ENCODE data around the gene RNF38.
"Not testable (repeated sequence)": the region's sequence is repeated elsewhere in the genome, so short reads cannot be mapped to it uniquely, and the experiment has no call there.

RNF38 gene

DNA sequence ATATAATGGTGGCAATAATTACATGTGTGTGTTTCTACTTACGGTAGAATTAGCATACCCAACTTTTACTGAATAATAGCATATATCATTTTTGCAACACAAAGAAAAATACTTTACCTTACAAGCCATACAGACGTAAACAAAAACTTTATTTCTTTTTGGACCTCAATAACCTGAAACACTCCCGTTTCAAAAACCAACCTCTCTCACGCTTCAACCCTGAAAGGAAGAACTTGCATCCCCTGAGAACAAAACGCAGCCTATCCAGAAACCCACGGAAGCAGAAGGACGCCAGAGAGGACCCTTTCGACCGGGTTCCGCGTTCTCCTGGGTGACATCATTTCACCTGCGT lies at the start of gene RNF38:
RNF38 (minus strand) TSS at position 290 of the 352 bp plus-strand sequence; CDS start at position 129, 161 bp downstream.
- DNase-seq (ENCODE audit: low read depth): no peak

DNA sequence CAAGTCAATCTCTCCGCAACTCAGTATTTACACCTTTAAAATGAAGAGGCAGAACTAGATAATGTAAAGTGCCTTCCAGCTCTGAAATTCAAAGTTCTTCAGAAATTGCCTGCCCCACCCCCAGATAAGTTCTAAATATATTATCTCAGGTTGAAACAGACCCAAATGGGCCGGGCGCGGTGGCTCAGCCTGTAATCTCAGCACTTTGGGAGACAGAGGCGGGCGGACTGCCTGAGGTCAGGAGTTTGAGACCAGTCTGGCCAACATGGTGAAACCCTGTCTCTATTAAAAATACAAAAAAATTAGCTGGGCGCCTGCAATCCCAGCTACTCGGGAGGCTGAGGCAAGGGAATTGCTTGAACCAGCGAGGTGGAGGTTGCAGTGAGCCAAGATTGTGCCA lies 48.5 kb upstream of the RNF38 start:
- not testable (repeated sequence) for DNase-seq (ENCODE audit: low read depth)

DNA sequence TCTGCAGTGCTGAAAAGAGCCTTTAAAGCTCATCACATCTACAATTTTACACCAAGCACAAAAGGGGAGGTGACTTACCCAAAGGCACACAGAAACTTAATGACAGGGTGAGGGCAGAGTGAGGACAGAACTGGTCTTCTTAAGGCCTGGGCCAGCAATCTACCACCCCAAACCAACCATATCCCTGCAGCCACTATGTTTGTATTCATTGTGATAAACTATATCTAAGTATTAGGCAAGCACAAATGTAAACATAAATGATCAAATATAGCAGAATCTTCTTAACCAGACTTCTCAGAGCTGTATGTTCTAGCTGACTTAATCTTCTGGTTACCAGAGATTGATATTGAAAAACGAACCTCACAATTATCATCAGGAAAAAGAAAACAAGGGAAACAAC lies 47.9 kb upstream of the RNF38 start:
- no peak for DNase-seq (ENCODE audit: low read depth)

DNA sequence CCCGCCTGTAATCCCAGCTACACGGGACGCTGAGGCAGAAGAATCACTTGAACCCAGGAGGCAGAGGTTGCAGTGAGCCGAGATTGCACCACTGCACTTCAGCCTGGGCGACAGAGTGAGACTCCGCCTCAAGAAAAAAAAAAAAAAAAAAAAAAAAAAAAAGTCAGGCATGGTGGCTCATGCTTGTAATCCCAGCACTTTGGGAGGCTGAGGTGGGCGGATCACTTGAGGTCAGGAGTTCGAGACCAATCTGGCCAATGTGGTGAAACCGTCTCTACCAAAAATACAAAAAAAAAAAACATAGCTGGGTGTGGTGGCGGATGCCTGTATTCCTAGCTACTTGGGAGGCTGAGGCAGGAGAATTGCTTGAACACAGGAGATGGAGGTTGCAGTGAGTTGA lies 46.6 kb upstream of the RNF38 start:
- DNase-seq (ENCODE audit: low read depth): not testable (repeated sequence)

DNA sequence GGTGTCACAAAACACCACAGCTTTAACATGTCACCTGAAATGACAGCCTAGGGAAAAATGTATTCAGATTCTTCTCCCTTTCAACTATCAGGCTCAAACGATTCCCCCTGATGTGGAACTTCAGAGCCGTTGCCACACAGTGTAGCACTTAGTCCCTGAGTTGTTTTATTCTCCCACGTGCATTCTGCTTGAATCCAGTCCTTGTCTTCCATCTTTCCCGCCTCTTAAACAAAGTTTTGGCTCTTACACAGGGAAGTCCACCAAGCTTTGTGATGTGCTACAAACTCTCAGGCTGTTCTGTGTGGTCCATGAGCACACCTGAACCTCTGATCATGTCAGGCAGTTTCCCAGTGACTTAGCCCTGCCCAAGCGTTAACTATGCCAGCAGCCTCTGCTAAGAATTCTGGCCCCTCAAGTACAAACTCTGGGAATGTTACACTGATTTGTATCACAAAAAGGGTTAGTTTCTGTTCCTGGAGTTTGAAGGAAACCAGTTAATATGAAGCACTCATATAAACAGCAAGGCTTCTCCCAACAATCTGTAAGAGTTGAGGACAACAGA lies 45.8 kb upstream of the RNF38 start:
- DNase-seq (ENCODE audit: low read depth): no peak

DNA sequence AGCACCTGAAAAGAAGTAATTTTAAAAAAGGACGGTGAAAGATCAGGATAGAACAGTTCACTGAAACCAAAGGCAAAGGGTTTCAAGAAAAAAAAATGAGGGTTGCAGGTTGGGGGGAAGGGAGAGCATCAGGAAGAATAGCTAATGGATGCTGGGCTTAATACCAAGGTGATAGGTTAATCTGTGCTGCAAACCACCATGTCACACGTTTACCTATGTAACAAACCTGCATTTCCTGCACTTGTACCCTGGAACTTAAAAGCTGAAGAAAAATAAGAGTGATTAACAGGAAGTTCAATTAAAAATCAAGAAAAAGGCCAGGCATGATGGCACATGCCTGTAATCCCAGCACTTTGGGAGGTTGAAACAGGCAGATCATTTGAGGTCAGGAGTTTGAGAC lies 44.1 kb upstream of the RNF38 start:
- DNase-seq (ENCODE audit: low read depth): no peak

DNA sequence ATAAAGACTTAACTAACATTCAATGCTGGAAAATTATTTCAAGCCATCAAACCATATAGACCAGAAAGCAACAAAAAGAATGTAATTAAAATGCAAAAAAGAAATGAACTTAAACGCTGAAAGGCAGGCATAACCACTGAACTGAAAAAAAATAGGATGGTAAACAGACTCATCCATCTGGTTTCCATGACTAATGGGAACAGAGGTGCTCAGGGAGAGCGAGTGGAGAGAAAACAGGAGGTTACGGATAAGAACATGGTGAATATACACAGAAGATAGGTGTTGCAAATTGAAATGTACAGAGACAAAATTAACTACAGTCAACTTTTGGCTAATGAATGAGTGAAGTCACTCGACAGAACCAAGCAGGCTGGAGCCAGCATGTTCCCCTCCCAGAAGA lies 43.5 kb upstream of the RNF38 start:
- DNase-seq (ENCODE audit: low read depth): no peak

DNA sequence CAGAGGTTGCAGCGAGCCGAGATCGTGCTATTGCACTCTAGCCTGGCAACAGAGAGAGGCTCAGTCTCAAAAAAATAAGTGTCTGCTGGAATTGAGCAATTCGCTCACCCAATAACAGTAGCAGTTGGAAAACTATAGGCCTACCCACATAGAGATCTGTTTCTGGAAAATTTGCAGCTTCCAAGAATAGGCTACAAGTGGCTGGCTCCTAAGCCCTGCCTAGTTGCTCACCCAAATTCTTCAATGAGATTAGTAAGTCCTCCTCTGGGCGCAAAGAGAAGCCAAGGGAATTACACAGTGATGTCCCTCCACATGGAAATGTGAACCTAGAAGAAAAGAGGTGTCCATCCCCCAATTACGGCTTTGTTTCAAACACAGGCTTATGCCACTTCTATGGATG lies 42.6 kb upstream of the RNF38 start:
- DNase-seq (ENCODE audit: low read depth): no peak

DNA sequence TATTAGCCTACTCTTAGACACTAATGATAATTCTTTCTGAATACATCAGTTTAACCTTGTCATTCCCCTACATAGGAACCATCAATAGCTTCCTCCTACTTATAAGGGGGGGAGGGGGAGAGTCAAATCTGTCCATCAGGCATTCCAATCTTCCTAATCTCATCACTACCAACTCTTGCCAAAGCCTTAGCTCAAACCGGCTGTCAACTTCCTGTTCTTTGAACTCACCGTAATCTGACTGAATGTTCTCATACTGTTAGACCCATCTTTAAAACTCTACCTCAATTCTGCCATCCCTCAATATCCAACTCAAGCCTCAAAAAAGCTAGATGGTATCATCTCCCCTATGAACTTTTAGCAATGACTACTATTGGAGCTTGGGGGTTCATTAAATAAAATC lies 41.9 kb upstream of the RNF38 start:
- DNase-seq (ENCODE audit: low read depth): no peak

DNA sequence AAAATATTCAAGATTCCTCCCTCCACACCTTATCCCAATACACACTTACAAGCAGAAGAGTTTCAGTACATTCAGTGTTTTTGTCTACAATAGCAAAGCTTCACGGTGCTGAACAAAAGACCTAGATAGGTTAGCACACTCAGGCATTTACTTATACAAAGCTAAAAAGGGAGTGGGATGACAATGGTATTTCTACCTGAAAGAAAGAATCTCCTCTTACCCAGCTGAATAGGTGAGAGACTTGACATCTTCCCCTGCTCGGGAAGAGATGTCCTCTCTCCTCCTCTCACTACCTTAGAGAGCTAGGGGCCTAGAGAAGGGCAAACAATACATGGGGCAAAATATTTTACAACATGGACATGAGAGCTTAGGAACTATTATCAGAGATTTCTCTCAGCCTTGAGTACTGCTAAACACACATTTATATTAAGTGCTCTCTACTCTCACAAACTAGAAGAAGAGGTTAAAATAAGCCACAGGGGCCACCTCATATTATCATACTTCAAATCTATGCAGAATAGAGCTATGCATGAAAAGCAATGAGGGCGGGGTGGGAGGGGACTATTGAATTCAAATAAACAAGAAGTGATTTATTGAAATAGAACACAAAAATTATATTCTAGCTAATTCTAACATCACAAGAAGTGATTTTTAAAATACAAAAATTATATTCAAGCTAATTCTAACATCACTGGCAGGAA lies 38.6 kb upstream of the RNF38 start:
- DNase-seq (ENCODE audit: low read depth): no peak

DNA sequence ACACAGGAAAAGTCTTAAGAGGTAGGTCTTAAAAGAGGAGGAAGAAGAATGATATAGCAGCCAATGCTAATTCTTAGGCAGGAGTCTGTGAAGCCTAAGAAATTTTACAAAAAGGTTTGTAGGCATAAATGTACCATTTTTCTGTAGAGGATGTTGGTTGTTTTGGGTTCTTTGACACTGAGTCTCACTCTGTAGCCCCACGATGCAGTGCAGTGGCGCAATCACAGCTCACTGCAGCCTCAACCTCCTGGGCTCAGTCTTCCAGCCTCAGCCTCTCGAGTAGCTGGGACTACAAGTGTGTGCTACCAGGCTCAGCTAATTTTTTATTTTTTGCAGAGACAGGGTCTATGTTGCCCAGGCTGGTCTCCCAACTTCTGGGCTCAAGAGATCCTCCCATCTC lies 37.7 kb upstream of the RNF38 start:
- no peak for DNase-seq (ENCODE audit: low read depth)

DNA sequence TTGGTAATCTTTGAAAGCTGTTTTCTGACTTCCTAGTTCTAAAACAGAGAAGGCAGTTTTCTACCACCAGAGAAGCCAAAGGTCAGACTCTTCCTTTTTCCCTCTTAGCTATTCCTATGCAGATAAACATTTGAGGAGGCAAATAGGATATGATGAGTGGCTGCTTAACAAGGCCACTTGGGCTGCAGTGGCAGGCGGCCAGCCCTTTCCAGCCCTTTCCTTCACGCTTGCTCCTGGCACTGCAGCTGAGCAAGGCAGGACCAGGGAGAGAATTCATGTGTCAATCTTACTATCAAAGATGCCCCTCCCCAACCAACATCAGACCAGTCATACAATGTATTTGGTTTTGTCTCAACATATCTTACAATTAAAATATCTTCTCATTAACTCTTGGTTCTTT lies 36.8 kb upstream of the RNF38 start:
- no peak for DNase-seq (ENCODE audit: low read depth)

DNA sequence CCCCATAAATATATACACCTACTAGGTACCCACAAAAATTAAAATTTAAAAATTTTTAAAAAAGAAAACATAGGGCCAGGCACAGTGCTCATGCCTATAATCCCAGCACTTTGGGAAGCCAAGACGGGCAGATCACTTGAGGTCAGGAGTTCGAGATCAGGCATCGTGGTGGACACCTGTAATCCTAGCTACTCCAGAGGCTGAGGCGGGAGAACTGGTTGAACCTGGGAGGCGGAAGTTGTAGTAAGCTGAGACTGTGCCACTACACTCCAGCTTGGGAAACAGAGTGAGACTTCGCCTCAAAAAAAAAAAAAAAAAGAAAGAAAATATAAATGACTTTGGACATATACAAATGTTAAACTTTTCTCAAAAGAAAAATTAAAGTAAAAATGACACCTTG lies 33.3 kb upstream of the RNF38 start:
- no peak for DNase-seq (ENCODE audit: low read depth)

DNA sequence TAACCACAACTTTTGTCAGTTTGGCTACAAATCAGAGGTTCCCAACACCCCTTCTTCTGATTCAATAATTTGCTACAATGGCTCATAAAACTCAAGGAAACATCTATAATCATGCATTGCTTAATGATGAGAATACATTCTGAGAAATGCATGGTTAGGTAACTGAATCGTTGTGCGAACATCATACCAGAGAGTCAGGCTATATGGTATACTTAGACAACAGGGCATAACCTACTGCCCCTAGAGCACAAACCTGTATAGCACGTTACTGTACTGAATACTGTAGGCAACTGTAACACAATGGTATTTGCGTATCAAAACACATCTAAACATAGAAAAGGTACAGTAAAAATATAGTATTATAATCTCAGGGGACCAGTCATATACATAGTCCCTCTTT lies 31.0 kb upstream of the RNF38 start:
- DNase-seq (ENCODE audit: low read depth): no peak

DNA sequence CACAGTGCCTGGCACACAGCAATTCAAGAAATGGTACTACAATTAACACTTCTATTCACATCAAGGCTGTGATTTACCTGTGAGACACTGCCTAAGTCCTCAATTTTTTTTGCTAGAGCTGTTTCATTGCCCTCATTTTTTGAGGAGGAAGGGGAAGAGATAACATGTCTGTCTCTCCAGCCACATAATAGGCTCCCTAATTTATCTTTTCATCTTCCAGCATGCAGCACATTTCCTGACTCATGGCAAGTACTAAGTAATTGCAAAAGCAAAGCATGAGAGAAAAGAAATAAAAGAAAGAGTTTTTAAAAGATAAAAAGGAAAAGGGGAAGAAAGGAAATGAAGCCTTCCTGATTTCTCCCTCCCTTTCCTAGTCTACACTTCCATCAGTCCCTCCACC lies 26.9 kb upstream of the RNF38 start:
- no peak for DNase-seq (ENCODE audit: low read depth)

DNA sequence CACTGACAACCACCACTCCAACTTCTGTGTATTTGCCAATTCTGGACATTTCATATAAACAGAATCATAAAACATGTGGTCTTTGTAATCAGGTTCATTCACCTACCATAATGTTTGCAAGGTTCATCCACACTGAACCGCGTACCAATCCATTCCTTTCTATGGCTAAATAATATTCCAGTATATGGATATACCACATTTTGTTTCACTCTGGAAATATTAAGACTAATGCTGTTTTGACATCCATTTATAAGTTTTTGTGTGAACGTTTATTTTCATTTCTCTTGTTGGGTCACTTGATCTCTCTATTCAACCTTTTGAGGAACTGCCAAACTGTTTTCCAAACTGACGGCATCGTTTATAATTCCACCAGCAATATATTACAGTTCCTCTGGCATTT lies 26.3 kb upstream of the RNF38 start:
- no peak for DNase-seq (ENCODE audit: low read depth)

DNA sequence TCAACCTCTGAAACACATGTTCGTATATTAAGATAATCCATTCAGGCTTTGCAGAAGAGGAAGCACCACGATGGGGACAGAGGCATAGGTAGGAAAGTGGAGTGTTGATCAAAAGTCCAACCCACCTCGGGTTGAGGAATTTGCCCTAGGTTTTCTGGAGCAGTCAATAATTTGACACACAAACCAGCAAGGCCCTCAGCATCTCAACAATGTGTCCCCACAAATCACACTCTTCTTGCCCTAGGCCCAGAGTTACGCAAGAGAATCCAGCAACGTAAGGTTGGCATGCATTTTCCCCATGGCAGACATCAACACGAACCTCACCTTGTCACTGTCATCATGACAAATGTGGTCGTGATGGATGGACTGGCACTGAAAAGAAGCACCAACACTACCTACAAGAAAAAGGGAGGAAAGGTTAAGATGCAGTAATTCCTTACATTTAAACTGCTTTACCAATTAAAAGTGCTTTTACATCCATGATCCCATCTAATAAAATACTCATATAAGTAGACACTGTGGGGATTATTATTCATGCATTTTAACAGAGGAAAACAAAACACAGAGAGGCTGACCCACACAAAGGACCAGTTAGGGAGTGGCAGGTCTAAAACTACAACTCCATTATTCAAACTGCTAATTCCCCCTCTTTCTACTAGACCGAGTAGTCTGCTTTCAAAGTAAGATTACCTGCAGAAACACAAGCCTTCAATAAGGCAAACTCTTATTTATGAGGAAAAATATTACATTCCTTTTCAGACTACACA lies 24.4 kb upstream of the RNF38 start:
- no peak for DNase-seq (ENCODE audit: low read depth)

DNA sequence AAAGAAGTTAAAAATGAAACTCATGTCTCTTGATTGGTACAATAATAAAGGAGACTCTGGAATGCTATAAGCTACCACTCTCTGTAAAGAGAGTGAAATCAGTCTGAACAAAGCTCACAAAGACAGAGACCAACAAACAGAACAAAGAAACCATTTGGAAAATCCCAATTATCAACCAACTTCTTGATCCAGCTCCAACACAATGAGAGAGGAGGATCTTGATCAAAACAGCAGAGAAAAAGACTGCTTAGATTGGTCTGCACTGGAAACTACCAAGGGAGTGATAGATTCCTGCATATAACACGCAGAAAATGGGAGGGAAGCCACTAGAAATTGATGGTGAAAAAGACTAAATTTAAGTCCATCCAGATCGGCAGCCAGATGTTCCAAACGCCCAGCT lies 23.1 kb upstream of the RNF38 start:
- DNase-seq (ENCODE audit: low read depth): no peak

DNA sequence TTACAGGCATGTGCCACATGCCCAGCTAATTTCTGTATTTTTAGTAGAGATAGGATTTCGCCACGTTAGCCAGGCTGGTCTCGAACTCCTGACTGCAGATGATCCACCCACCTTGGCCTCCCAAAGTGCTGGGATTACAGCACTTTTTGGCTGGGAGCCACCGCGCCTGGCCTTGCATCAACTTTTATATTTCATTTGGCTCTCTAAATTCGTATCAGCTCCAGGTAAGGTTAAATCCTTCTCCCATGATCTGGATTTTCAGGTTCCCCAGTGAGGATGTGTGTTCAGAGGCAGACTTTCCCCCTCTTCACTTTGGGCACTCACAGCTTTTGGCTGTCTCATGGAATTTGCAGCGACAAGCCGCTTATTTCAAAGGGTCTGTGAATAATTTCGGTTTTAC lies 16.8 kb upstream of the RNF38 start:
- no peak for DNase-seq (ENCODE audit: low read depth)

DNA sequence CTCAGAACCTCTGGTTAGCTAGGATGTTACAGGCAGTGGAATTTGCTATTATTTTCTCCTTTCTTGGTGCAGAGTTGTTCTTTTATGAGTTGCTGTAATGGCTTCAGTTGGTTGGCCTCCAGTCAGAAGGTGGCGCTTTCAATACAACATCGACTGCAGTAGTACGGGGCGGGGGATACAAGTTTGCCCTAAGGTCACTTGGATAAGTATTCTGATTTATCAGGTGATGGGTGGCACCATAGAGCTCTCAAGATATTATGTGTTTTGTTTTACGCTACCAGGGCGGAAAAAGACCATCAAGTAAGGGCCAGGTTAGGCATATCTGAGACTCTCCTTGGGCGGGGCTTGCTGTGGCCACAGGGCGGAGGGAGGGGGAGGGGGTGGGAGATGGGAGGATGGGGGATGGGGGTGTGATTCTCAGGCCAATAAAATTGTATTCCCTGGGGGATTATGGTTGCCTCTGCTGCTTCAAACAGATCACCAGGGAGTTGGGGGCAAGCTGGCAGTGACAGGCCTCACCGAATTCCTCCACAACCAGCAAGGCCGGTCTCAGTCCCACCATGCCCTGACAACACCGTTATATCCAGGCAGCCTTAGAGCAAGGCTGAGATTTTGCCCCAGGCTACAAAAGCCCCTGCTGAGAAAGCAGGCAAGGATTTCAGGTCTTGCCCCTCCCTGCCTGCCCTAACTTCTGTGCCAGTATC lies 15.9 kb upstream of the RNF38 start:
- DNase-seq (ENCODE audit: low read depth): no peak

DNA sequence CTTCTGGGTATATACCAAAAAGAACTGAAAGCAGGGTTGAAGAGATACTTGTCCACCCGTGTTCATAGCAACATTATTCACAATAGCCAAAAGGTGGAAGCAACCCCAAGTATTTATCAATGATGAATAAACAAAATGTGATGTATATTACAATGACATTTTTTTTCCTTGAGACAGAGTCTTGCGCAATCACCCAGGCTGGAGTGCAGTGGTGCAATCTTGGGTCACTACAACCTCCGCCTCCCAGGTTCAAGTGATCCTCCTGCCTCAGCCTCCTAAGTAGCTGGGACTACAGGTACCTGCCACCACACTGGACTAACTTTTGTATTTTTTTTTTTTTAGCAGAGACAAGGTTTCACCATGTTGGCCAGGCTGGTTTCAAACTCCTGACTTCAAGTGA lies 11.3 kb upstream of the RNF38 start:
- DNase-seq (ENCODE audit: low read depth): not testable (repeated sequence)

DNA sequence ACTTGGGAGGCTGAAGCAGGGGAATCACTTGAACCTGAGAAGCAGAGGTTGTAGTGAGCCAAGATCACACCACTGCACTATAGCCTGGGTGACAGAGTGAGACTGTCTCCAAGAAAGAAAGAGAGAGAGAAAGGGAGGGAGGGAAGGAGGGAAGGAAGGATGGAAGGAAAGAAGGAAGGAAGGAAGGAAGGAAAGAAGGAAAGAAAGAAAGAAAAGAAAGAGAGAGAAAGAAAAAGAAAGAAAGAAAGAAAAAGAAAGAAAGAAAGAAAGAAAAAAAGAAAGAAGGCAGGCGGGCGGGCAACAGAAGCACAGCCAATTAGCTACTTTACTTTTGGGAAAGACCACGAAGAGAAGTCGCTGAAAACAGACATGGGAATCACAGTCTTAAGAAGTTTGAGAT lies 9.0 kb upstream of the RNF38 start:
- DNase-seq (ENCODE audit: low read depth): not testable (repeated sequence)

DNA sequence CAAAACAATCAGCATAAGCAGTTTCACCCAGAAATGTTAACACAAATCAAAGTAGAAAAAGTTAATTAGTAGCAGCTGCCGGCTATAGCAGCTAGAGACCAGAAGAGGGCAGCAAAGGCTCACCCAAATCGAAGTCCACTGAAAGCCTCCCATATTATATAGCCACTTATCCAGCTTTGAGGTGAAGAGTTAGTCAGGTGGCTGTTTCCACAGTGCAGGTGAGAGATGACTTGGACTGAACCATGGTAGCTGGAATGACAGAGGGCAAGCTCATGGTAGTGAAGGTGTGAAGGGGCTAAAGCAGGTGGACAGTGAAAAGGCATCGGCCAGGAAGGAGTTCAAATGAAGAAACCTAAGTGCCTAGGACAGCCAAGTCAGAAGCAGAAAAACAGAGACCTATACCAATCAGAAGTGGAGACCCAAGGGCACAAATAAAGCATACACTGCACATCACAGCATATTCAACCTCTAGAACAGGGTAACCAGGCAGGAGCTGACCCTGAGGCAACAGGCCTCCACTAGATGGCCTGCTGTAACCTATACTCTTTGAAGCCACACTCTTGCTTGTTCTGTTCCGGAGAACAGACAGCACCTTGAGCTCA lies 7.2 kb upstream of the RNF38 start:
- no peak for DNase-seq (ENCODE audit: low read depth)

Measured in stromal cell of bone marrow (primary cell).